ENCODE results near the gene SLC29A4. TPM values are rescaled to one million over a fixed set of nuclear protein-coding genes. Genes with fewer than 3 reads are reported as not detected.

The SLC29A4 gene
- polyA plus RNA-seq, 1 of the 3 experiments (the other 2 are of a cell fraction): 12.3 TPM

GRCh38 chr7:5348134-5349004 is 65.6 kb downstream of the SLC29A4 start:
- H3K4me3 ChIP-seq (ENCODE audit: low read depth in 2 of 2, low read length in 1 of 2): no peak overlapping the region
- peaks cover 71% of the 10 kb centered on the region for H3K79me2 ChIP-seq (ENCODE audit: insufficient read depth)
- 0 out of 4 replicates have a peak, but pooled peaks cover 0 to 5% of the 10 kb centered on the region in 2 experiments for H3K4me1 ChIP-seq (ENCODE audit: control insufficient read depth in 1 of 2, insufficient read depth in 2 of 2, low read depth in 1 of 2, low read length in 1 of 2)
- H3F3A ChIP-seq (replicated peaks; ENCODE audit: insufficient read depth): peaks cover 4% of the 10 kb centered on the region
- H3K27ac ChIP-seq (ENCODE audit: low read depth in 2 of 2, low read length in 1 of 2): no peak overlapping the region
- 98% methylated on average over 21 of the region's 21 CpGs for whole genome bisulfite sequencing (ENCODE audit: low lambda C conversion rate)
- H3K9me3 ChIP-seq: no peaks in the 10 kb centered on the region
- H2AFZ ChIP-seq (ENCODE audit: low read depth): no peak overlapping the region
- CTCF ChIA-PET: no interaction called here
- H3K9ac ChIP-seq: no peak overlapping the region
- H3K9me2 ChIP-seq: no peaks in the 10 kb centered on the region
- peaks cover 42% of the 10 kb centered on the region for H4K20me1 ChIP-seq (ENCODE audit: insufficient read depth)
- DNase-seq: peak; percentile 34
- no peak overlapping the region for H3K4me2 ChIP-seq
- POLR2A ChIA-PET: no interaction called here
- TF ChIP-seq MEF2A (IDR thresholded peaks at IDR 0.05; ENCODE audit: borderline replicate concordance, low read depth) (no peak), ELF1 (IDR thresholded peaks at IDR 0.05) (no peak), CHD2 (IDR thresholded peaks at IDR 0.05; ENCODE audit: low read length, partially characterized antibody) (no peak), NFIC (IDR thresholded peaks at IDR 0.05; ENCODE audit: borderline replicate concordance) (no peak), TCF12 (IDR thresholded peaks at IDR 0.05) (no peak), RCOR1 (IDR thresholded peaks at IDR 0.05; ENCODE audit: low read length) (no peak), USF1 (IDR thresholded peaks at IDR 0.05; ENCODE audit: borderline replicate concordance, low read depth) (no peak), TEAD4 (IDR thresholded peaks at IDR 0.05; ENCODE audit: borderline replicate concordance, insufficient read depth) (no peak), NRF1 (IDR thresholded peaks at IDR 0.05; ENCODE audit: low read depth, low read length) (no peak), IRF3 (IDR thresholded peaks at IDR 0.05; ENCODE audit: low read depth, low read length) (no peak)
- no peaks in the 10 kb centered on the region for H3K27me3 ChIP-seq (ENCODE audit: insufficient read depth)
- peaks cover 44 to 57% of the 10 kb centered on the region in 2 experiments for H3K36me3 ChIP-seq (replicated peaks in 1 of 2; ENCODE audit: control insufficient read depth in 1 of 2, insufficient read depth in 2 of 2, low read length in 1 of 2)

- WGBS (ENCODE audit: low lambda C conversion rate): 98% methylated on average over 17 of the region's 17 CpGs
- H4K20me1 ChIP-seq (ENCODE audit: insufficient read depth): peaks cover 48% of the 10 kb centered on the region
- CTCF ChIA-PET: no interaction called here
- H3K27ac ChIP-seq (ENCODE audit: low read depth in 2 of 2, low read length in 1 of 2): no peak overlapping the region
- peaks cover 43 to 51% of the 10 kb centered on the region in 2 experiments for H3K36me3 ChIP-seq (replicated peaks in 1 of 2; ENCODE audit: control insufficient read depth in 1 of 2, insufficient read depth in 2 of 2, low read length in 1 of 2)
- H3K27me3 ChIP-seq (ENCODE audit: insufficient read depth): no peaks in the 10 kb centered on the region
- no peak overlapping the region for H3K4me3 ChIP-seq (ENCODE audit: low read depth in 2 of 2, low read length in 1 of 2)
- peaks cover 71% of the 10 kb centered on the region for H3K79me2 ChIP-seq (ENCODE audit: insufficient read depth)
- DNase-seq: peak; percentile 27
- H3K9me2 ChIP-seq: no peaks in the 10 kb centered on the region
- H3K4me2 ChIP-seq: no peak overlapping the region
- POLR2A ChIA-PET: no interaction called here
- peaks cover 4% of the 10 kb centered on the region for H3F3A ChIP-seq (replicated peaks; ENCODE audit: insufficient read depth)
- H3K9me3 ChIP-seq: no peaks in the 10 kb centered on the region
- no peak overlapping the region for H3K9ac ChIP-seq
- no peak overlapping the region for H2AFZ ChIP-seq (ENCODE audit: low read depth)
- H3K4me1 ChIP-seq (ENCODE audit: control insufficient read depth in 1 of 2, insufficient read depth in 2 of 2, low read depth in 1 of 2, low read length in 1 of 2): peaks cover 0 to 5% of the 10 kb centered on the region in 2 experiments; a peak in 1 of 4 replicates
- TF ChIP-seq RAD21 (IDR thresholded peaks at IDR 0.05; ENCODE audit: low read length) (no peak), SMC3 (IDR thresholded peaks at IDR 0.05; ENCODE audit: low read depth, low read length) (no peak), RFX5 (IDR thresholded peaks at IDR 0.05; ENCODE audit: low read length) (no peak), USF1 (IDR thresholded peaks at IDR 0.05; ENCODE audit: borderline replicate concordance, low read depth) (no peak), TAF1 (IDR thresholded peaks at IDR 0.05; ENCODE audit: borderline replicate concordance, low read depth, low read length) (no peak), MAX (IDR thresholded peaks at IDR 0.05; ENCODE audit: low read depth) (no peak), TCF12 (IDR thresholded peaks at IDR 0.05) (no peak), POLR2AphosphoS5 (IDR thresholded peaks at IDR 0.05; ENCODE audit: low read depth, low read length) (no peak), GABPA (IDR thresholded peaks at IDR 0.05; ENCODE audit: low read depth) (no peak), MXI1 (IDR thresholded peaks at IDR 0.05; ENCODE audit: low read depth, low read length) (no peak), SIN3A (IDR thresholded peaks at IDR 0.05; ENCODE audit: borderline replicate concordance, low read depth, low read length) (no peak), YY1 (IDR thresholded peaks at IDR 0.05; ENCODE audit: low read depth) (no peak), CTCF (IDR thresholded peaks at IDR 0.05) (no peak), FOXJ3 (CRISPR knock-in tag; IDR thresholded peaks at IDR 0.05) (no peak), CHD2 (IDR thresholded peaks at IDR 0.05; ENCODE audit: low read length, partially characterized antibody) (no peak), GATA2 (CRISPR knock-in tag; IDR thresholded peaks at IDR 0.05) (no peak), FOXM1 (IDR thresholded peaks at IDR 0.05; ENCODE audit: low read depth) (no peak), NRF1 (IDR thresholded peaks at IDR 0.05; ENCODE audit: low read depth, low read length) (no peak)
Observed at GRCh38 chr7:5349005-5349380, 66.2 kb downstream of the SLC29A4 start.
